GM12878 (cell line): Measurements from ENCODE around the gene PHLDA3. TPM values are rescaled to one million over a fixed set of nuclear protein-coding genes. Genes with fewer than 3 reads are reported as not detected.

Source experiments
- CEBPZ ChIP-seq: fragments of 150-350 bp; IDR thresholded peaks from 2 replicates; pipeline ENCODE4 v1.6.1; 2016; ENCODE audit warnings: low read depth, low read length
- HDAC6 ChIP-seq: fragments of 200-600 bp; sonication (generic); IDR thresholded peaks from one replicate; pipeline ENCODE4 v1.8.0; 2017; ENCODE audit warnings: antibody characterized with exemption; ENCODE audit not compliant: unreplicated experiment
- RUNX3 ChIP-seq: IDR thresholded peaks from 2 replicates; pipeline ENCODE4 v1.6.1; 2012; ENCODE audit warnings: low read length, inconsistent platforms
- SMAD5 ChIP-seq: IDR thresholded peaks from 2 replicates; pipeline ENCODE4 v1.6.1; 2016; ENCODE audit warnings: antibody characterized with exemption, low read depth
- SRF ChIP-seq, 2 experiments: IDR thresholded peaks; 2 replicates each; pipeline ENCODE4 v1.6.1; 2011; ENCODE audit warnings: low read depth in 2 of 2, low read length in 2 of 2, mild to moderate bottlenecking in 1 of 2, moderate library complexity in 1 of 2
- SUPT20H ChIP-seq: IDR thresholded peaks from 2 replicates; pipeline ENCODE4 v1.6.1; 2011; ENCODE audit warnings: low read depth, mild to moderate bottlenecking, low read length, moderate library complexity, borderline replicate concordance; ENCODE audit not compliant: control insufficient read depth
- polyA plus RNA-seq, 11 experiments: library from polyadenylated mRNA; depleted of rRNA in 4 of 11; unstranded in 6 of 11; stranded (reverse) in 5 of 11; fragments of >200 nt; fragmentation: Nextera tagmentation in 4 of 11; fragmentation: Illumina TruSeq in 1 of 11; extraction: Ambion mirVana in 4 of 11; extraction: Trizol in 1 of 11; gene quantifications; 1 replicate in 1 of 11; 2 replicates in 10 of 11; pipeline versions ENCODE4 v1.2.1 to v1.2.3, GENCODE V29; 2011 to 2016; ENCODE audit warnings: inconsistent platforms in 2 of 11, missing spikeins in 2 of 11, low read depth in 1 of 11
- total RNA-seq, 4 experiments: library from RNA; depleted of rRNA in 3 of 4; stranded (reverse); fragments of >200 nt in 3 of 4; fragmentation: Illumina TruSeq in 1 of 4; extraction: Trizol in 1 of 4; gene quantifications; 2 replicates each; pipeline versions ENCODE4 v1.2.1 to v1.2.3, GENCODE V29; 2013 to 2021
- TF ChIP-seq, protein P1 (sequence below): fragments of 450-650 bp; IDR thresholded peaks from 2 replicates; pipeline ENCODE4 v1.6.1; 2017; ENCODE audit warnings: antibody characterized with exemption, mild to moderate bottlenecking, moderate library complexity
- TF ChIP-seq, protein P2 (sequence below): IDR thresholded peaks from 2 replicates; pipeline ENCODE4 v1.6.1; 2012; ENCODE audit warnings: low read depth, low read length, improper control_type of control experiment

The PHLDA3 gene
- total and polyA plus RNA-seq, 10 of the 15 experiments (the other 5 are each of a cell fraction or from before 2014, with no cell fraction given) = 0.60 to 57.4 (median 21.8) TPM

DNA sequence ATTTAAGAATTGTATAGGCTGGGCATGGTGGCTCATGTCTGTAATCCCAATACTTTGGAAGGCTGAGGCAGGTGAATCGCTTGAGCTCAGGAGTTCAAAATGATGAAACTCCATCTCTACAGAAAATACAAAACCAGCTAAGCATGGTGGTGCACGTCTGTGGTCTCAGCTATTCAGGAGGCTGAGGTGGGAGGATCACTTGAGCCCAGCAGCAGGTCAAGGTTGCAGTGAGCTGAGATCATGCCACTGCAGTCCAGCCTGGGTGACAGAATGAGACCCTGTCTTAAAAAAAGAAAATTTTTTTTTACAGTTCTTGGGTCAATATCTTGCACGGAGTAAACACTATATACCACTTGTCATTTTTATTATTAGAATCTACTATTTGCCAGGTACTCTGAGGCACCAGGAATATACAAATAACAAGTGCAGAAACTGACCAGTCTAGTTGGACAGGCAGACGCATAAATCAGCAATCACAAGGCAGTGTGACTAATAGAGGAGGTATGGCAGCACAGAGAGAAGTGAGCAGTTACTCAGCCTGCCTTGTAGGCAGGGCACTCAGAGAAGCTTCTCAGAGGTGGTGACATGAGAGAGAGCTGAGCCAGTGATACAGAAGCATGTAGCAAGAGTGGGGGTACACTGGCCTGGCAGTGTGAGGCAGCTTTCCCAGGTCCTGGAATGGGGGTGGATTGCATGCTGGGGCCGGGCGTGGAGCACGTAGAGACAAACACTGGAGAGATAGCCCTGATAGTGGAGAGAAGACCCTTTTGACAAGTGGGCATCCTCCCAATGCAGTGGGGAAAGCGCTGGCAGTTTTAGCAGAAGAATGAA is 8.0 kb downstream of the PHLDA3 start (continued):
- TF ChIP-seq HDAC6 (no peak), SMAD5 (no peak), SUPT20H (no peak), RUNX3 (no peak), SRF (IDR thresholded peaks at IDR 0.05; ENCODE audit: low read depth in 2 of 2, low read length in 2 of 2) (no peak), CEBPZ (no peak)
- TF ChIP-seq, protein P1, sequence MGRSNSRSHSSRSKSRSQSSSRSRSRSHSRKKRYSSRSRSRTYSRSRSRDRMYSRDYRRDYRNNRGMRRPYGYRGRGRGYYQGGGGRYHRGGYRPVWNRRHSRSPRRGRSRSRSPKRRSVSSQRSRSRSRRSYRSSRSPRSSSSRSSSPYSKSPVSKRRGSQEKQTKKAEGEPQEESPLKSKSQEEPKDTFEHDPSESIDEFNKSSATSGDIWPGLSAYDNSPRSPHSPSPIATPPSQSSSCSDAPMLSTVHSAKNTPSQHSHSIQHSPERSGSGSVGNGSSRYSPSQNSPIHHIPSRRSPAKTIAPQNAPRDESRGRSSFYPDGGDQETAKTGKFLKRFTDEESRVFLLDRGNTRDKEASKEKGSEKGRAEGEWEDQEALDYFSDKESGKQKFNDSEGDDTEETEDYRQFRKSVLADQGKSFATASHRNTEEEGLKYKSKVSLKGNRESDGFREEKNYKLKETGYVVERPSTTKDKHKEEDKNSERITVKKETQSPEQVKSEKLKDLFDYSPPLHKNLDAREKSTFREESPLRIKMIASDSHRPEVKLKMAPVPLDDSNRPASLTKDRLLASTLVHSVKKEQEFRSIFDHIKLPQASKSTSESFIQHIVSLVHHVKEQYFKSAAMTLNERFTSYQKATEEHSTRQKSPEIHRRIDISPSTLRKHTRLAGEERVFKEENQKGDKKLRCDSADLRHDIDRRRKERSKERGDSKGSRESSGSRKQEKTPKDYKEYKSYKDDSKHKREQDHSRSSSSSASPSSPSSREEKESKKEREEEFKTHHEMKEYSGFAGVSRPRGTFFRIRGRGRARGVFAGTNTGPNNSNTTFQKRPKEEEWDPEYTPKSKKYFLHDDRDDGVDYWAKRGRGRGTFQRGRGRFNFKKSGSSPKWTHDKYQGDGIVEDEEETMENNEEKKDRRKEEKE = no peak
- TF ChIP-seq, protein P2, sequence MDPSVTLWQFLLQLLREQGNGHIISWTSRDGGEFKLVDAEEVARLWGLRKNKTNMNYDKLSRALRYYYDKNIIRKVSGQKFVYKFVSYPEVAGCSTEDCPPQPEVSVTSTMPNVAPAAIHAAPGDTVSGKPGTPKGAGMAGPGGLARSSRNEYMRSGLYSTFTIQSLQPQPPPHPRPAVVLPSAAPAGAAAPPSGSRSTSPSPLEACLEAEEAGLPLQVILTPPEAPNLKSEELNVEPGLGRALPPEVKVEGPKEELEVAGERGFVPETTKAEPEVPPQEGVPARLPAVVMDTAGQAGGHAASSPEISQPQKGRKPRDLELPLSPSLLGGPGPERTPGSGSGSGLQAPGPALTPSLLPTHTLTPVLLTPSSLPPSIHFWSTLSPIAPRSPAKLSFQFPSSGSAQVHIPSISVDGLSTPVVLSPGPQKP = no peak
